ENCODE data around the gene MAN1B1. TPM values are rescaled to one million over a fixed set of nuclear protein-coding genes. Genes with fewer than 3 reads are reported as not detected.
A peak's percentile ranks its signal among the peaks of the same experiment; 100 is the strongest.
"Not testable (repeated sequence)": the region's sequence is repeated elsewhere in the genome, so short reads cannot be mapped to it uniquely, and the experiment has no call there.

Gene MAN1B1
- total RNA-seq, 1 donor = 70.8 TPM

DNA sequence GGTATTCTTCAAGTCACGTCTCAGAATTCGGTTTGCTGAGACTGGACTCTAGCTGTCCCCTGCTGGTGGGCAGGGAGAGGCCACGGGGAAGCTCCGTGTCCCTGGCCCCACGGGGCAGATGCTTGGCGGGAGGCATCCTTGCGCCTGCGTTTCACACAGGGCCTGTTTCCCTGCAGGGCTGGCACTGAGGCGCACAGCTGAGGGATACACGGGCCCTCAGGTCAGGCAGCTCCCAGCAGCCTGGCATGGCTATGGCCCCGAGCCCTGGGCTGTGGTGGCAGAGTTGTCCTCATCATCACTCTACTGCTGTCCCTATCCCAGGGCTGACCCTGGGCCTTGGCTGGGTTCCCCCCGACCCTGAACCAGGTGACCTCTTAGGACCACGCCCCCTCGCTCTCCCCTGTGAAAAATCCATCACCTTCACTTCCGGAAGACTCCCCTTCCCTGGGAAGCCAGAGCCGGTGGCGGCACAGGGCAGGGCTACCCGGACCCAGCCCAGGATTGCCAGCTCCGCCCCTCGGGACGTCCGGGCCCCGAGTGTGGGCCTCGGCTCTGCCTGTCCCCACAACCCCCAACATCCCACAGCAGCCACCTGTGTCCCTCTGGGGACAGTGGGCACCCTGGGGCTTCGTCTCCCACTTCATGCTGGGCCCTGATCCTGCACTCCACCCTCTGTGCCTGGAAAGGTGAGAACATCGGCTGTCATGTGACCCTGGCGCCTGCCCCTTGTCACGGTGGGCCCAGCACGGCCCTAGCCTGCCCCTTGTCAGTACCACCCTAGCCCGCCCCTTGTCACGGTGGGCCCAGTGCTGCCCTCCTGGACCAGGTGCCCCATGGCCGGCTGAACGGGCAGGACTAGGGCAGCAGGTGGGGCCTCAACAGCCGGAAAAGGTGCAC is 22.7 kb downstream of the MAN1B1 start:
- no peak for DNase-seq (ENCODE audit: low read depth in 2 of 3, low spot score in 2 of 3)

- no peak for DNase-seq (ENCODE audit: low read depth in 2 of 3, low spot score in 2 of 3)
These were observed 23.5 kb downstream of the MAN1B1 start for GRCh38 chr9:137110147-137110910.

DNA sequence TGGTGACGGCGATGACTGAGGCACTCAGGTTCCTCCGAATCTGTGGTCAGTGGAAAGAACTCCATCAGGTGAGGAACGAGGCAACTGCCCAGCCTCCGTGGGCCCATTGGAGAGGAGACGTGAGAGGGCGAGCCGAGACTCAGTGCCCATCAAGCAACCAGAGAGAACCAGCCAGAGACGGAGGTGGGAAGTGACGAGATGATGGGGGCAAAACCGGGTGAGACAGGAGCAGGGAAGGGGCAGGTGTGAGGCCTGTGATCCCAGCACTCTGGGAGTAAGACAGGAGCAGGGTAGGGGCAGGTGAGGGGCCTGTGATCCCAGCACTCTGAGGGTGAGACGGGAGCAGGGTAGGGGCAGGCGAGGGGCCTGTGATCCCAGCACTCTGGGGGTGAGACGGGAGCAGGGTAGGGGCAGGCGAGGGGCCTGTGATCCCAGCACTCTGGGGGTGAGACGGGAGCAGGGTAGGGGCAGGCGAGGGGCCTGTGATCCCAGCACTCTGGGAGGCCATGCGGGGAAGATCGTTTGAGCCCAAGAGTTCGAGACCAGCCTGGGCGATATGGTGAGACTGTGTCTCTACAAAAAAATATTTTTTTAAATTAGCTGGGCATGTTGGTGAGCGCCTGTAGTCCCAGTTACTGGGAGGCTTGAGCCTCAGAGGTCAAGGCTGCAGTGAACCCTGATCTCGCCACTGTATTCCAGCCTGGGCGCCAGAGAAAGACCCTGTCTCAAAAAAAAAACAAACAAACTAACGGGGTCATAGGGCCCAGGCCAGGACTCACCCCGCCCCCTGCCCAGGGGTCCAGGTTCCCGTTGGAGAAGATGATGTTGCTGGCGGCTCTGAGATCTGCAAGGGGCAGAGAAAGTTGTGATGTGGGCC is 24.4 kb downstream of the MAN1B1 start:
- DNase-seq (ENCODE audit: low read depth in 2 of 3, low spot score in 2 of 3) = no peak

DNA sequence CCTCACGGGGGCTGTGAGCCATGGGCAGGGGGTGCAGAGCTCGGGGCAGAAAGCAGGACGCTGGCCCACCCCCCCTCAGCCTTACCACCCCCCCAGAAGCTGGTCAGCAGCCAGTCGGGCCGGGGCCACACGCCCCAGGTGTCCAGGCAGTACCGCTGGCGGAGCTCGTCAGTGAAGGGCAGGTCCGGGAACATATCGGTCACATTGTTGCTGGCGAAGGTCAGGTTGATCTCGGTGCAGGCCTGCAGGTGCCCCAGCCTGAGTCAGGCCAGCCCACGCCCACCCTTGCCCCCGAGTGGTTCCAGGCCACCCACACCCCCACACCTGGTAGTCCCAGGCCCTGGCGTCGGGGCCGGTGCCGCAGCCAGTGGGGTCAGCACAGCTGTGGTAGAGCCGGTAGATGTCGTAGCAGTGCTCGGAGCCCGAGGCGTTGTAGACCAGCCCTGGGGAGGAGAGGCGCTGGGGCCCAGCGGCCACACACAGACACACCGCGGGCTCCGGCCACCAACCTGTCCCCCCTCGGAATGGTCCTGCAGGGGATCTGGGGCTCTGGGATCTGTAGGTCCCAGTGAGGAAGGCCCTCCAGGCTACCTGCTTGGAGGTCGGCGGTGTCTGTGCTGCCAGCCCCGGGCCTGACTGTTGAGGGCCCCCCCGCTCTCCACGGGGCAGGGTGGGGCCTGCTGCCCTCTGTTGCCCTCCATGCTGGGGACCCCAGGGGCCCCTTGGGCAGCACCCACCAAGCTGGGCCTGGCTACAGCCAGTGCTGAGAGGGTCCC is 25.2 kb downstream of the MAN1B1 start:
- no peak for DNase-seq (ENCODE audit: low read depth in 2 of 3, low spot score in 2 of 3)

- no peak for DNase-seq (ENCODE audit: low read depth in 2 of 3, low spot score in 2 of 3)
These were observed 26.0 kb downstream of the MAN1B1 start for GRCh38 chr9:137112564-137113384.

- no peak for DNase-seq (ENCODE audit: low read depth in 2 of 3, low spot score in 2 of 3)
These were observed 26.8 kb downstream of the MAN1B1 start for GRCh38 chr9:137113385-137114159.

GRCh38 chr9:137114220-137114612 is 27.4 kb downstream of the MAN1B1 start:
- no peak for DNase-seq (ENCODE audit: low read depth in 2 of 3, low spot score in 2 of 3)

GRCh38 chr9:137114613-137115393 is 28.0 kb downstream of the MAN1B1 start, which contains the start of gene DPP7:
Gene DPP7, minus strand, starts transcription at chr9:137114733. Its CDS starts 20 bp downstream, at chr9:137114713.
- DNase-seq (ENCODE audit: low read depth in 2 of 3, low spot score in 2 of 3) = peak; percentile 64 to 68 (median 67)

DNA sequence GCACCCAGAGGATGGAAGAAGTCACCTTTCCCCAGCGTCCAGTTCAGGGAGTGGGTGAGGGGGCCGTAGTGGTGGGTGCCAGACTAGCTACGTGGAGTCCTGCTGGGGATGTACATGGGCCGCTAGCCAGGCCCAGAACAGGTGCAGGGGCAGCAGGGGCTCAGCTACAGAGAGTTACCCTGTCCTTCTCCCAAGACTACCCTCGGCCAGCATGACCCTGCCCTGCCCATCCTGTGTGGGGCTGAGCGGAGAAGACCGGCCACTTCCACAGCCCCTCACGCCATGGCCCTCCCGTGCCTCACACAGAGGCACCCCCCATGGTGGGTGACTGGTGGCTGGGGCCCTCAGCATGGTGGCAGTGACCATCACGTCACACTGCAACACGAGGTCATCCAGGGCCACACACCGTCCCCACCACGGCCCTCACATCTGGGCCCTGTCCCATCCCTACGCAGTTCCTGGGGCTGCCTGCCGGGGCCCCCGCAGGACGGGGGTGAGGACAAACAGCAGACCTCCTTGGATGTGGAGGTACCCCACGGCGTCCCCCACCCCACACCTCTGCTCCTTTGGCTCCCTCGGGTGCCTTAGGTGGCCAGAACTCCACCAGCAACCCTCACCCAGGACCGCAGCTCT is 28.7 kb downstream of the MAN1B1 start:
- no peak for DNase-seq (ENCODE audit: low read depth in 2 of 3, low spot score in 2 of 3)

GRCh38 chr9:137116027-137116507 is 29.3 kb downstream of the MAN1B1 start:
- DNase-seq (ENCODE audit: low read depth in 2 of 3, low spot score in 2 of 3) = no peak

DNA sequence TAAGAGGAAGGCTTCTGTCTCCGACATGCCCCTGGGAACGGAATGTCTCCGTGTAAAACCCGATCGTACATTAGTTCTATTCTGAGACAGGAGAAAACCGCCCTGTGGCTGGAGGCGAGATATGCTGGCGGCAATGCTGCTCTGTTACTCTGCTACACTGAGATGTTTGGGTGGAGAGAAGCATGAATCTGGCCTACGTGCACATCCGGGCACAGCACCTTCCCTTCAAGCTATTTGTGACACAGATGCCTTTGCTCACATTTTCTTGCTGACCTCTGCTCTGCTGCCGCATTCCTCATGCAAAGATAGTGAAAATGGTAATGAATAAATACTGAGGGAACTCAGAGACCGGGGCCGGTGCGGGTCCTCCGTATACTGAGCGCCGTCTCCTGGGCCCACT is 29.9 kb downstream of the MAN1B1 start:
- no peak for DNase-seq (ENCODE audit: low read depth in 2 of 3, low spot score in 2 of 3)

DNA sequence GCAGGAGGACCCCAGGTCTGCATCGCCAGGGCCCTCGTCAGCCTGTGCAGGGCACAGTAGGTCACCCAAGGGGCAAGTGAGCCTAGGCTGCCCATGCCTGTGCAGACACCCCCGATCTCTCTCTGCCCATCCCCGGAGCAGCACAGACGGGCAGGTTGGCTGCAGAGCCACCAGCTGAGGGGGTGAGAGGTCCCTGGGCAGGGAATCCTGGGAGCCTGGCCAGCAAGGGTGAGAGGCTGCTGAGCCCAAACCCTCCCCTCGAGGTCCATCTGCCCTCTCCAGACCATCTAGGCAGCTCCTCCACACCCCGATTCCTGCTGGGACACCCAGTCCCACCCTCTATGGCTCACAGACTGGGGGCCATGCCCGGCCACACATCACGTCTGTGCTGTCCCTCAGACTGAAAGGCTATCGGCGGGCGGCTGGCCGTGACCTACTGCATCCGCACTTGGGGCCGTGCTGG is 30.5 kb downstream of the MAN1B1 start:
- no peak for DNase-seq (ENCODE audit: low read depth in 2 of 3, low spot score in 2 of 3)

DNA sequence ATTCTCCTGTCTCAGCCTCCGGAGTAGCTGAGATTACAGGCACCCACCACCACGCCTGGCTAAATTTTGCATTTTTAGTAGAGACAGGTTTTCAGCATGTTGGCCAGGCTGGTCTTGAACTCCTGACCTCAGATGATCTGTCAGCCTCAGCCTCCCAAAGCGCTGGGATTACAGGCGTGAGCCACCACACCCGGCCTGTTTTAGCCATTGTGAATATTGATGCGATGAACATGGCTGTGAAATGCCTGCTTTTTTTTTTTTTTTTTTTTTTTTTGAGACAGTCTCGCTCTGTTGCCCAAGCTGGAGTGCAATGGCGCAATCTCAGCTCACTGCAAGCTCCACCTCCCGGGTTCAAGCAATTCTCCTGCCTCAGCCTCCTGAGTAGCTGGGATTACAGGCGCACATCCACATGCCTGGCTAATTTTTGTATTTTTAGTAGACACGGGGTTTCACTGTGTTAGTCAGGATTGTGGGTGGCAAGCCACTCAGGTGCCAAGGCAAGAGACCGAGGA is 31.4 kb downstream of the MAN1B1 start:
- not testable (repeated sequence) for DNase-seq (ENCODE audit: low read depth in 2 of 3, low spot score in 2 of 3)

- DNase-seq (ENCODE audit: low read depth in 2 of 3, low spot score in 2 of 3) = not testable (repeated sequence)
These were observed 35.4 kb downstream of the MAN1B1 start for GRCh38 chr9:137121927-137122795.

DNA sequence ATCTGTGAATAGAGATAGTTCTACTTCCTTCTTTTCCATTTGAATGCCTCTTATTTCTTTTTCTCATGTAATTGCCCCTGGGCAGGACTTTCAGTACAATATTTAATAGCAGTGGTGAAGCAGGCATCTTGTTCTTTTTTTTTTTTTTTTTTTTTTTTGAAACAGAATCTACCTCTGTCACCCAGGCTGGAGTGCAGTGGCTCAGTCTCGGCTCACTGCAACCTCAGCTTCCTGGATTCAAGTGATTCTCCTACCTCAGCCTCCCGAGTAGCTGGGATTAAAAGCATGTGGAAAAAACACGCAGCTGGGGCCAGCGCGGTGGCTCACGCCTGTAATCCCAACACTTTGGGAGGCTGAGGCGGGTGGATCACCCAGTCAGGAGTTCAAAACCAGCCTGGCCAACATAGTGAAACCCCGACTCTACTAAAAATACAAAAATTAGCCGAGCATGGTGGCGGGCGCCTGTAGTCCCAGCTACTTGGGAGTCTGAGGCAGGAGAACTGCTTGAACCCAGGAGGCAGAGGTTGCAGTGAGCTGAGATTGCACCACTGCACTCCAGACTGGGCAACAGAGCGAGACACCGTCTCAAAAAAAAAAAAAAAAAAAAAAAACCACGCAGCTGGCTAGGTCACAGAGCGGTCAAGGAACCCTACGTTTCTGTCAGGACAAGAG is 36.1 kb downstream of the MAN1B1 start:
- not testable (repeated sequence) for DNase-seq (ENCODE audit: low read depth in 2 of 3, low spot score in 2 of 3)
